Prostate gland (tissue), 2 donors: ENCODE measurements around the gene AUTS2. TPM values are rescaled to one million over a fixed set of nuclear protein-coding genes. Genes with fewer than 3 reads are reported as not detected.

Experiments
- DNase-seq: peaks from one replicate; pipeline ENCODE4 v3.0.0-alpha.2; 2019; ENCODE audit warnings: low spot score
- H3K27ac ChIP-seq, 2 donors: fragments of 200-600 bp; sonication (generic); 2 replicates each; pipeline ENCODE4 v1.5.1; 2017 to 2019
- H3K27me3 ChIP-seq: fragments of 200-600 bp; sonication (generic); replicated peaks from 2 replicates; pipeline ENCODE4 v1.5.1; 2019; ENCODE audit not compliant: insufficient read depth
- H3K36me3 ChIP-seq, 2 donors: fragments of 200-600 bp; sonication (generic); 1 replicate in 1 of 2; 2 replicates in 1 of 2; pipeline versions ENCODE4 v1.5.1 to v1.8.1; 2017 to 2019
- H3K4me1 ChIP-seq: fragments of 200-600 bp; sonication (generic); replicated peaks from 2 replicates; pipeline ENCODE4 v1.5.1; 2019
- H3K4me3 ChIP-seq, 2 donors: fragments of 200-600 bp; sonication (generic); 2 replicates each; pipeline ENCODE4 v1.5.1; 2017 to 2019
- H3K9me3 ChIP-seq: fragments of 200-600 bp; sonication (generic); 2 replicates; pipeline ENCODE4 v1.5.1; 2017
- POLR2A ChIP-seq: fragments of 450-650 bp; IDR thresholded peaks from one replicate; pipeline ENCODE4 v1.6.1; 2016; ENCODE audit warnings: antibody characterized with exemption, mild to moderate bottlenecking
- POLR2AphosphoS5 ChIP-seq: sonication (generic); formaldehyde crosslinking; IDR thresholded peaks from one replicate; pipeline ENCODE4 v1.6.1; 2017; ENCODE audit warnings: antibody characterized with exemption
- WGBS: methylation state at CpG from one replicate; pipeline ENCODE4 v1.1.5; 2018; 5-methylcytosine and 5-hydroxymethylcytosine counted together
- intact Hi-C: fragments of 100-400 bp; cut with DNase I; formaldehyde crosslinking; loops from one replicate; pipeline ENCODE4 v1.14.2; 2022
- total RNA-seq, 2 donors: library from RNA; depleted of rRNA; stranded (reverse); fragments of >200 nt; gene quantifications; one replicate each; pipeline ENCODE4 v1.1.0, GENCODE V29; 2016
- TF ChIP-seq, protein P1 (sequence below), 4 experiments: fragments of 200-600 bp in 2 of 4; fragments of 450-650 bp in 2 of 4; sonication (generic) in 2 of 4; IDR thresholded peaks; 1 replicate in 3 of 4; 2 replicates in 1 of 4; pipeline ENCODE4 v1.5.1; 2016 to 2019; ENCODE audit warnings: antibody characterized with exemption in 4 of 4, mild to moderate bottlenecking in 2 of 4, moderate library complexity in 2 of 4

Gene AUTS2
- total RNA-seq, 2 donors from 2014 or later, result 25.0 to 55.2 TPM

DNA sequence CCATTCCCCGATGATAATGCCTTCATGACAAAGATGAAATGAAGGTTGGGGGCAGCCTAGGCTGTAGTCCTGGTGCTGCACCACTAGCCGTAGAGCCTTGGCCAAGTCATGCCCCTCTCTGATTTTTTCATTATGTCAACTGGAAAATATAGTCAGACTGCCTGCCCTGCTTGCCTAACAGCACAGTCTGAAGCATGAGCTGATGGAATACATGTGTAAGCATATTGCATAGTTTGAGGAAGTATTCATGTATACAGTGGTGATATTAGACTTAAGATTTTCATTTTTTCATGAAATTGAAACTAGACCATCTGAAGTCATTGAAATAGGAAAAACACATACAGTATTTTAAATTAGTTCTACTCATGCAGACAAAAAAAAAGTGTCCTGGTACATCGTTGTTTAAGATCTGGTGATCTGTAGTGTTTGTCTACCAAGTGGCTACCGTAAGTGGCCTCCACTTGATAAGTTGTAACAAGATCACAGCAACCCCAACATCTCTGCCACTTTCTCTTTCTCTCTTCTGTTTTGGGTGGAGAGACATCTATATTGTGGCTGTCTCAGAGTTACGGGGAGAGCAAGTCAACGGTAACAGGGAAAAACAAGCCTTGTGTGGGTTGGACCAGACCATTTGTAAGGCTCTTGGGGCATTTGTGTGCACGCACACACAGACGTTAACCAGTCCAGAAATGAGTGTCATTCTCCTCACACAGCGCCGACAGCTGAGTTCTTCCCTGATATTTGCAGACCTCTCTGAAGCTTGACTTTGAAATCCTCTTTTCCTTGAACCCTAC is 817.1 kb downstream of the AUTS2 start:
- DNase-seq, result no peak
- intact Hi-C loops, result no loop called here
- Histone ChIP-seq H3K27me3 (no peaks in the 10 kb centered on the region), H3K9me3 (no peaks in the 10 kb centered on the region), H3K36me3 (no peaks in the 10 kb centered on the region), H3K27ac (no peak overlapping the region), H3K4me1 (no peaks in the 10 kb centered on the region), H3K4me3 (no peak overlapping the region)
- WGBS, result 94% methylated on average over 10 of the region's 10 CpGs
- TF ChIP-seq, protein P1, sequence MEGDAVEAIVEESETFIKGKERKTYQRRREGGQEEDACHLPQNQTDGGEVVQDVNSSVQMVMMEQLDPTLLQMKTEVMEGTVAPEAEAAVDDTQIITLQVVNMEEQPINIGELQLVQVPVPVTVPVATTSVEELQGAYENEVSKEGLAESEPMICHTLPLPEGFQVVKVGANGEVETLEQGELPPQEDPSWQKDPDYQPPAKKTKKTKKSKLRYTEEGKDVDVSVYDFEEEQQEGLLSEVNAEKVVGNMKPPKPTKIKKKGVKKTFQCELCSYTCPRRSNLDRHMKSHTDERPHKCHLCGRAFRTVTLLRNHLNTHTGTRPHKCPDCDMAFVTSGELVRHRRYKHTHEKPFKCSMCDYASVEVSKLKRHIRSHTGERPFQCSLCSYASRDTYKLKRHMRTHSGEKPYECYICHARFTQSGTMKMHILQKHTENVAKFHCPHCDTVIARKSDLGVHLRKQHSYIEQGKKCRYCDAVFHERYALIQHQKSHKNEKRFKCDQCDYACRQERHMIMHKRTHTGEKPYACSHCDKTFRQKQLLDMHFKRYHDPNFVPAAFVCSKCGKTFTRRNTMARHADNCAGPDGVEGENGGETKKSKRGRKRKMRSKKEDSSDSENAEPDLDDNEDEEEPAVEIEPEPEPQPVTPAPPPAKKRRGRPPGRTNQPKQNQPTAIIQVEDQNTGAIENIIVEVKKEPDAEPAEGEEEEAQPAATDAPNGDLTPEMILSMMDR (IDR thresholded peaks at IDR 0.05), result no peak
- no peak for TF ChIP-seq POLR2AphosphoS5
- TF ChIP-seq POLR2A, result no peak

GRCh38 chr7:70416347-70416985 is 818.2 kb downstream of the AUTS2 start:
- Histone ChIP-seq H3K4me1 (no peaks in the 10 kb centered on the region), H3K9me3 (no peaks in the 10 kb centered on the region), H3K36me3 (no peaks in the 10 kb centered on the region), H3K27ac (no peak overlapping the region), H3K4me3 (no peak overlapping the region), H3K27me3 (no peaks in the 10 kb centered on the region)
- DNase-seq, result no peak
- no peak for TF ChIP-seq POLR2A
- TF ChIP-seq, protein P1 (IDR thresholded peaks at IDR 0.05), result no peak
- TF ChIP-seq POLR2AphosphoS5, result no peak
- intact Hi-C loops, result no loop called here
- WGBS, result 95% methylated on average over 11 of the region's 11 CpGs

DNA sequence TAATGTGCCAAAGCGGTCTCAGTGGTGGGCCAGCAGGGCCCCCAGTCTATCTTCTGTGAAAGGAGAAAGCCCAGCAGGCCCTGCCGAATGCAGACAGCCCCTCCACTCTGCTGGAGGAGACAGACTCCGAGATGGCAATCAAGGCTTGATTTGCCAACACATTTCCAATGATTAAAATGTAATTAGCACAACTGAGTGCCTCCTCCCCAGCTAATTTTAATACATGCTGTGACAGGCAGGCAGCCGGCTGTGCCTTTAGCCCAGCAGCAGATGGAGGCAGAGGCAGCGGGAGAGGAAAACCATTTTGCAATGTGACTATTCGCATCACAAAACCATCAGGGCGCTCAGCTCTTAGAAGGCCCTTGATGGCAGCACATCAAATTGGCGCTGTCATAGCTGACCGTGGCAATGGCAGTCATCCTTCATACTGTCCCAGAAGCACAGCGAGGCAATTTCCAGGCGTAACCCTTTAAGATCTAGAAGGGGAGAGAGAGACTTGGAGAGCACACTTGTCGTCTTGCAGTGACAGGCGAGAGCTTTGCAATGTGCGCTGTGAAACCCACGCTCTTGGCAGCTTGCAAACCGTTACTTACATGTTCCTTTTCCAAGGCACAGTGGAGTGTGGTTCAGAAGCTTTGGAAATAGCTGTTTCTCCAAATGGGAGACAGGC is 818.8 kb downstream of the AUTS2 start:
- no peaks in the 10 kb centered on the region for H3K4me1 ChIP-seq
- WGBS, result 97% methylated on average over 16 of the region's 16 CpGs

GRCh38 chr7:70419526-70420380 is 821.5 kb downstream of the AUTS2 start:
- H3K27ac ChIP-seq, result no peak overlapping the region
- H3K4me1 ChIP-seq, result no peaks in the 10 kb centered on the region
- DNase-seq, result no peak
- no peaks in the 10 kb centered on the region for H3K36me3 ChIP-seq
- TF ChIP-seq, protein P1 (IDR thresholded peaks at IDR 0.05), result no peak
- TF ChIP-seq POLR2A (no peak), POLR2AphosphoS5 (no peak)
- H3K4me3 ChIP-seq, result no peak overlapping the region
- H3K9me3 ChIP-seq, result no peaks in the 10 kb centered on the region
- intact Hi-C loops, result no loop called here
- WGBS, result 85% methylated on average over 8 of the region's 8 CpGs
- H3K27me3 ChIP-seq, result no peaks in the 10 kb centered on the region

More for the DNA sequence above, 818.8 kb downstream of the AUTS2 start:
- no peak for TF ChIP-seq POLR2A
- TF ChIP-seq POLR2AphosphoS5, result no peak
- TF ChIP-seq, protein P1 (IDR thresholded peaks at IDR 0.05), result no peak
- Histone ChIP-seq H3K27ac (no peak overlapping the region), H3K4me3 (no peak overlapping the region), H3K27me3 (no peaks in the 10 kb centered on the region), H3K36me3 (no peaks in the 10 kb centered on the region), H3K9me3 (no peaks in the 10 kb centered on the region)
- DNase-seq, result no peak
- intact Hi-C loops, result no loop called here
